Ascending aorta (tissue), 2 donors: ENCODE measurements around the gene SCPEP1. TPM values are rescaled to one million over a fixed set of nuclear protein-coding genes. Genes with fewer than 3 reads are reported as not detected.

Experiments used
- DNase-seq, 2 donors: peaks; one replicate each; pipeline ENCODE4 v3.0.0-alpha.2; 2019; ENCODE audit warnings: low spot score in 2 of 2
- H3K27ac ChIP-seq, 2 donors: fragments of 200-600 bp; sonication (generic); one replicate each; pipeline ENCODE4 v1.5.1; 2016 to 2017; ENCODE audit warnings: mild to moderate bottlenecking in 1 of 2
- H3K27me3 ChIP-seq: fragments of 200-600 bp; sonication (generic); one replicate; pipeline ENCODE4 v1.5.1; 2017
- H3K36me3 ChIP-seq, 2 donors: fragments of 200-600 bp; sonication (generic); one replicate each; pipeline ENCODE4 v1.5.1; 2016
- H3K4me1 ChIP-seq, 2 donors: fragments of 200-600 bp; sonication (generic); one replicate each; pipeline ENCODE4 v1.5.1; 2016 to 2017; ENCODE audit warnings: mild to moderate bottlenecking in 1 of 2
- H3K4me3 ChIP-seq, 2 donors: fragments of 200-600 bp; sonication (generic); one replicate each; pipeline ENCODE4 v1.5.1; 2016 to 2017; ENCODE audit warnings: mild to moderate bottlenecking in 1 of 2
- H3K9me3 ChIP-seq, 2 donors: fragments of 200-600 bp; sonication (generic); one replicate each; pipeline ENCODE4 v1.5.1; 2016
- intact Hi-C: fragments of 100-400 bp; cut with DNase I; formaldehyde crosslinking; loops from one replicate; pipeline ENCODE4 v1.15.1; 2023
- total RNA-seq: library from RNA; depleted of rRNA; stranded (reverse); fragments of >200 nt; gene quantifications from one replicate; pipeline ENCODE4 v1.1.0, GENCODE V29; 2016
- TF ChIP-seq, protein P1 (sequence below), 3 experiments: fragments of 200-600 bp in 2 of 3; fragments of 450-650 bp in 1 of 3; sonication (generic) in 2 of 3; IDR thresholded peaks; one replicate each; pipeline ENCODE4 v1.5.1; 2016 to 2019; ENCODE audit warnings: antibody characterized with exemption in 3 of 3, mild to moderate bottlenecking in 1 of 3, moderate library complexity in 1 of 3

The SCPEP1 gene
- total RNA-seq, 1 donor from 2014 or later: 76.2 TPM

DNA sequence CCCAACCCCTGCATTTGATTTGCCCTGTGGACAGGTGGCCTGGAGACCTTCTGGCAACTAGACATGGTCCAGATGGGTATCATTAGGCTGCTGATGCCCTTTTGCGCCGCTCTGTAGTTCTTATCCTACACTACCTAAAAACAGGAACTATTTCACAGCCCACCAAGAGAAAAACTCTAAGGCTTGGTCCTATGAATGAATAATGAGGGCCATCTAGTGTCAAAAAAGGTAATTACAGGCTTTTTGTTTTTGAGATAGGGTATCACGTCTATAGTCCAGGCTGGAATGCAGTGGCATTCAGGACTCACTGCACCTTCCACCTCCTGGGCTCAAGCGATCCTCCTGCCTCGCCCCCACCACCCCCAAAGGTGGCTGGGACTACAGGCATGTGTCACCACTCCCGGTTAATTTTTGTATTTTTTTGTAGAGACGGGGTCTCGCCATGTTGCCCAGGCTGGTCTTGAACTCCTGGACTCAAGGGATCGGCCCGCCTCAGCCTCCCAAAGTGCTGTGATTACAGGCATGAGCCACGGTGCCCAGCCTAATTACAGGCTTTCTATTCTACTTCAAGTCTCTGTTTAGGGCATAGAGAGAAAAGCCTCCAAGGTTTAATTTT lies 38.0 kb upstream of the SCPEP1 start:
- Histone ChIP-seq H3K36me3 (peaks cover 53 to 75% of the 10 kb centered on the region in 2 donors), H3K9me3 (no peaks in the 10 kb centered on the region), H3K27ac (no peak overlapping the region), H3K4me3 (no peak overlapping the region), H3K27me3 (no peaks in the 10 kb centered on the region), H3K4me1 (no peaks in the 10 kb centered on the region)
- intact Hi-C loops: loop anchor here (1.0 to 2.0 kb wide), 2 partner anchors 47 to 121 kb away; no protein-coding TSS in a partner anchor
- TF ChIP-seq, protein P1, sequence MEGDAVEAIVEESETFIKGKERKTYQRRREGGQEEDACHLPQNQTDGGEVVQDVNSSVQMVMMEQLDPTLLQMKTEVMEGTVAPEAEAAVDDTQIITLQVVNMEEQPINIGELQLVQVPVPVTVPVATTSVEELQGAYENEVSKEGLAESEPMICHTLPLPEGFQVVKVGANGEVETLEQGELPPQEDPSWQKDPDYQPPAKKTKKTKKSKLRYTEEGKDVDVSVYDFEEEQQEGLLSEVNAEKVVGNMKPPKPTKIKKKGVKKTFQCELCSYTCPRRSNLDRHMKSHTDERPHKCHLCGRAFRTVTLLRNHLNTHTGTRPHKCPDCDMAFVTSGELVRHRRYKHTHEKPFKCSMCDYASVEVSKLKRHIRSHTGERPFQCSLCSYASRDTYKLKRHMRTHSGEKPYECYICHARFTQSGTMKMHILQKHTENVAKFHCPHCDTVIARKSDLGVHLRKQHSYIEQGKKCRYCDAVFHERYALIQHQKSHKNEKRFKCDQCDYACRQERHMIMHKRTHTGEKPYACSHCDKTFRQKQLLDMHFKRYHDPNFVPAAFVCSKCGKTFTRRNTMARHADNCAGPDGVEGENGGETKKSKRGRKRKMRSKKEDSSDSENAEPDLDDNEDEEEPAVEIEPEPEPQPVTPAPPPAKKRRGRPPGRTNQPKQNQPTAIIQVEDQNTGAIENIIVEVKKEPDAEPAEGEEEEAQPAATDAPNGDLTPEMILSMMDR (IDR thresholded peaks at IDR 0.05): peak; percentile 51 to 71 (median 65)
- no peak for DNase-seq

DNA sequence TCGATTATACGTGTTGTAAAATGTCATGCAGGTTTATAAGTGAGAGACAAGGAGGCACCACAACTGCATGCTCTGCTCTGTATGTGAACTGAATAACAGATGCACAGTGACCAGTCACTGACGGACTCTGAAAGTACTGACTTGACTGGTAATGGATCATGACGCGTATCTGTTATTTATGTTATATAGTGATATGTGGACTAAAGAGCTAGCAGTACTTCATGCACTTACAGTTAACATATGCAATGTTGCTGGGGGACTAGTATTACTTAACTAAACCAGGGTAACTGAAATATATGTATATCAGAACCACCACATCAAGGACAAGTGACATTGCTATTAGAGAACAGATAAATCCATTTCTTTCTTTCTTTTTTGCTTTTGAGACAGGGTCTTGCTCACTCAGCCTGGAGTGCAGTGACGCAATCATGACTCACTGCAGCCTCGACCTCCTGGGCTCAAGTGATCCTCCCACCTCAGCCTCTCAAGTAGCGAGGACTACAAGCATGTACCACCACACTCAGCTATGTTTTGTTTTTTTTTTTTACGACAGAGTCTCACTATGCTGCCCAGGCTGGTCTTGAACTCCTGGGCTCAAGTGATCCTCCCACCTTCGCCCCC lies 34.3 kb upstream of the SCPEP1 start:
- Histone ChIP-seq H3K36me3 (peaks cover 57 to 63% of the 10 kb centered on the region in 2 donors), H3K27me3 (no peaks in the 10 kb centered on the region), H3K9me3 (no peaks in the 10 kb centered on the region), H3K27ac (no peak overlapping the region), H3K4me1 (no peaks in the 10 kb centered on the region), H3K4me3 (no peak overlapping the region)
- TF ChIP-seq, protein P1 (IDR thresholded peaks at IDR 0.05): no peak
- DNase-seq: no peak
- intact Hi-C loops: no loop called here

DNA sequence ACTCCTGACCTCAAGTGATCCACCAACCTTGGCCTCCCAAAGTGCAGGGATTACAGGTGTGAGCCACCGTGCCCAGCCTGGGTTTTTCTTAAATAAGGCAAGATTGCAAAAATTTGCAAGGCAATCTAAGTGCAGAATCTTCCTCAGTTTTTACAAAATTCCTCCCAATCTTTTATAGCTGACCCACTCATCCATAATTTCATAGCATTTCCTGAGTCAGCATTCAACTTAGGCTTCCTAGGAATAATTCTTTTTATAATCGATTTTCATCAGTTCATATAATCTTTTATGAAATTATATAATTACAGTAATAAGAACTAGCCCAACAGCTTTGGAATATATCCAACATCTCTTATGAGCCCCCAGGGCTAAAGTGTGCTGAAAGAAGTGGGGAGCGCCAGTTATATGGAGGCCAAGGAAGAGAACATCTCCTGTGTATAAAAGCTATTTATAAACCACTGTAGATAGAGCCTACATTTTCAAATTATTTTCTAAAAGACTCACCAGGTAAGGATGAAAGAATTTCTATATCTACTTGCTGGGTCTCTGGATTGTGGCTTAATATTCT lies 31.9 kb upstream of the SCPEP1 start:
- no peak for DNase-seq
- peaks cover 55 to 72% of the 10 kb centered on the region in 2 donors for H3K36me3 ChIP-seq
- no peaks in the 10 kb centered on the region for H3K4me1 ChIP-seq
- H3K4me3 ChIP-seq: no peak overlapping the region
- TF ChIP-seq, protein P1 (IDR thresholded peaks at IDR 0.05): no peak
- H3K27me3 ChIP-seq: no peaks in the 10 kb centered on the region
- H3K9me3 ChIP-seq: no peaks in the 10 kb centered on the region
- intact Hi-C loops: no loop called here
- no peak overlapping the region for H3K27ac ChIP-seq

DNA sequence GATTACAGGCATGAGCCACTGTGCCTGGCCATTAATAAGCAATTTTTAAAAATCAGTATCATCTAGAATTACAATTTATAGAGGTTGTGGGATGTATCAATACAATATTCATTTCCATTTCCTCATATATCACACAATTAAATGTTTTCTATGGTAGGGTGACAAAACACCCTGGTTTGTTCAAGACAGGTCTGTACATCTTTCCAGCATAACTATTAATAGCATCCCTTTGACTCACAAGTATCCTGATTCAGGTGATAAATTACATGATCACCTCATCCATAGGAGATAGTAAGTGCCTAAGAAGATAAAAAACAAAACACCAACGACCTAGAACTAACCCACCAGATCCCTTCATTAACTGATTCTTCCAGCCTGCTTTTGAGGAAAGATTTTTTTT lies 30.2 kb upstream of the SCPEP1 start:
- no peak overlapping the region for H3K4me3 ChIP-seq
- TF ChIP-seq, protein P1 (IDR thresholded peaks at IDR 0.05): no peak
- H3K27me3 ChIP-seq: no peaks in the 10 kb centered on the region
- intact Hi-C loops: no loop called here
- no peaks in the 10 kb centered on the region for H3K4me1 ChIP-seq
- DNase-seq: no peak
- no peaks in the 10 kb centered on the region for H3K9me3 ChIP-seq
- no peak overlapping the region for H3K27ac ChIP-seq
- peaks cover 44 to 56% of the 10 kb centered on the region in 2 donors for H3K36me3 ChIP-seq

DNA sequence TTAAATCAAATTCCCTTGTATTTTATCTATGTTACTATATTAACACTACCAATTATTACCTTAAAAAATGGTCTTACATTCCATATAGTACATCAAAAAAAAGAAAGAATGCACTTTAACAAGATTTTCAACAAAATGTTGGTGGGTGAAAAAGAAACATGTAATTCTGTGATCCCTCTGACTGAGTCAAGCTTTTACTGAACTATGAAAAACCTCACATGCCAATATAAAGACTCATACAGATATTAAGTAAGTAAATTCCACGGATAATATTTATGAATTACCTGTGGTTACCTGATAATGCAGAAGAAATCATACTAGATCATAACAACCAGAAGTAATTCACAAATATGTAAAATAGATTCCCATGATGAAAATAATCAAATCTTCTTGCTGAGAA lies 29.4 kb upstream of the SCPEP1 start:
- intact Hi-C loops: no loop called here

More for the DNA sequence above, 29.4 kb upstream of the SCPEP1 start:
- no peaks in the 10 kb centered on the region for H3K27me3 ChIP-seq
- H3K4me3 ChIP-seq: no peak overlapping the region
- H3K27ac ChIP-seq: no peak overlapping the region
- no peak for DNase-seq
- H3K4me1 ChIP-seq: no peaks in the 10 kb centered on the region
- no peaks in the 10 kb centered on the region for H3K9me3 ChIP-seq
- peaks cover 40 to 49% of the 10 kb centered on the region in 2 donors for H3K36me3 ChIP-seq
- TF ChIP-seq, protein P1 (IDR thresholded peaks at IDR 0.05): no peak
